UCSD-AML1 (cell line): ENCODE results near the gene THEMIS.
"Not testable (repeated sequence)": the region's sequence is repeated elsewhere in the genome, so short reads cannot be mapped to it uniquely, and the experiment has no call there.

ENCODE experiments used
- DNase-seq: peaks from one replicate; lab custom pipeline; 2025; ENCODE audit not compliant: unreplicated experiment; lab: John Stamatoyannopoulos, UW

THEMIS gene

DNA sequence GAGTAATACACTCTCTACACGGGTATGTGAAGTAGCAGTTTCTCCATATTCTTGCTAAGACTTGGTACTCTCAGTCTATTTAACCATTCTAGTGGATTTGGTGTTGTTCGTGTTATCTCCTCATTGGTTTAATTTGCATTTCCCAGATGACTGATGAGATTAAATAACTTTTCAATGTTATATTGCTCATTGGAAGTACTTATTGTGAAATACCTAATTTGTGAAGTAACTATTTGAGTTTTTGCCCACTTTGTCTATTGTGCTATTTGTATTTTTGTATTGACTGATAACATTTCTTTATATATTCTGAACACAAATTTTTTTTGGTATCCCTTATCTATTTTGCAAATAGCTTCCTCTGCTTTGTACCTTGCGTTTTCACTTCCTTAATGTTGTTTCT lies 167.9 kb downstream of the THEMIS start:
- DNase-seq: no peak

DNA sequence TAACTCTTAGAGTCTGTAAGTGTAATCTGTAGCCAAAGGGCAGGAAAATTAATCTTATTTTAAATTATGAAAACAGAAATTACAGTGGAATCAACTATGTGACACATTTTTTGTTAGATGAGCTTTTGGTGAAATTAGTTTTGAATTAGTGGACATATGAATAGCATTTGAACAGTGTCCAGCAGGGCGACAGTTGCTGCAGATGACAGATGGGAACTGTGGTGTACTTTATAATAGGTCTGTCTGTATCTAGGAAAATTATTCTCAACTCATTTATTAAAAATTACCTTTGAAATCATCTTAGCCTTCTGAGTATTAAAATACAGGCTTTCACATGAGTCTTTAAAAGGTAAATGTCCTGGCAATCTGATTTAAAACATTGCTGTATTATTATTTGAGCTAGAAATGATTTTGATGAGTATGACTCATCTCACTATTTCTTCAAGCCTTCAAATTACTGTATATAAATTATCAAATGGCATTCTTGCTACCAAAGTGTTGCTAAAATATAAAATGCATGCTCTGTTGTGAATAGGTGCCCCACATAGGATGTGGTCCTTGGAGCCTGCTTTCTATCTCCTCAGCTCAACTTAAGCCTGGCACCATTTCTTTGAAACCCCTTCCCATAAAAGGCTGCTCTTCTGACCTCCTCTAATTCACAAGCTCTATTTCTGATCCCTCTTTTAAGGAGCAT lies 173.5 kb downstream of the THEMIS start:
- no peak for DNase-seq

DNA sequence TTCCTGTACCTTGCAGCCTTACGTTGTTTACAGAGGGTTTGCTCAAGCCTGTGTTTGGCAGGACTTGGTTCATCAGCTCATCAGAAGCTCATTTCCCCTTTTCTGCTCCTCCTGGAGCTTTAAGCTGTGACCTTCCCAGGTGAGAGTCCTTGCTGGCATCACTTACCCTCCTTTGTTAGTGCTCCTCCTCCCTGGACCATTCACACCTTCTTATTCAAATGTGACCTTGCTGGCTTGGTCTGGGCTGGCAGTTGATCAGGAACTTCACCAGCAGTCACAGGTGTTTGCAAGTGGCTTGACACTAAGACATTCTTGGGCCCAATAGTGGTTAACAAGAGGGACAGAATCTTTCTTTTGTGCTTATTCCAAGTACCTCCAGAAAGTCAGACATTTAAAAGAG lies 175.0 kb downstream of the THEMIS start:
- no peak for DNase-seq

DNA sequence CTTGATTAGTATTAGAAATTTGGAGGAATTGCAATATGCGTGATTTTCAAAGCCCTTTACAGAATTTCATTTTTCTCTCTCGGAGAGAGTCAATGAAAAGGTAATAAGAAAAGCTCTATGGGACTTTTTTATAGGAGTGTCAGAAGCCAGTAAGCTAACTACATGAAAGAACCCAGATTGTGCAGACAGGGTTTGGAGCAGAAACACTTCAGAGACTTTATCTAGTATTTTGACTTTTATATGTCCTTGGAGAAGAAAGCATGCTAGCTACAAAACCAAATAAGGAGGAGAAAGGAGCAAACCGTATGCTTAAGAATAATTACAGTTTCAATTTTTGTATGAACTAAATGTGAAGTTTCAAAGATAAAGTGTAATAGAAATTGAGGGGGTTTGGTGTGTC lies 182.2 kb downstream of the THEMIS start:
- no peak for DNase-seq

DNA sequence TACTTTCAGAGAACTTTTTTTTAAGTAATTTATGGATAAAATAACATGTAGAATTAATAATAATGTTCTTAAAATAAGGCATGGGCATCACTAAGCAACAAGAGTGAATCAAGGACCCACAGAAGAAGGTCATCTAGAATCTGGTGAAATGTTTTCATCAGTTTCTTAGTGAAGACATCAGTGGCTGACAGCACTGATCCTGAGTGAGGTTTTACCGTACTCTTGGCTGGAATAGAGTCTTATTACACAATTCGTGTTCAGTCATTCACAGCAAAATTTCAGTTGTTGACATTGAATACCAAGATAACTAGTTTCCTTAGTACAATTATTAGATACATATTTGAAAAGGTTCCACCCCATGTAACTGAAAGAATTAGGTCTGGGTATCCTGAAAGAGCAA lies 183.5 kb downstream of the THEMIS start:
- no peak for DNase-seq

DNA sequence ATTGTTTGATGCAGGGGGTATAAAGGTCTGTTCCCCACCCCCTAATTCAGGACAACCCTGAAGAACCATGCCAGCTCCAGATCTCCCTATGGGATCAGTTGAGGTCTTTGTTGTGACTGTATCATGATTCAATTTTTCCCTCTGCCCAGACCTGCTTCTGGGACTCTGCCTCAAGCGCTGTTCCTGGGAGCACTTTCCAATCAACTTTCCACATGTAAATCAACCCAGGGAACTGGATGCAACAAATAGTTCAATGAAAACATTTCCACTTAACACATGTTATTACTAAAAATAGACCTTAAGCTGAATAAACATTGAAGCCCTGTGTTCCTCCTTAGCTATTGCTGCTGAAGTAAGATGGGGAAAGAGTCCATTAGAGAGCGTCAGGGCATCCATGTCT lies 184.4 kb downstream of the THEMIS start:
- no peak for DNase-seq

DNA sequence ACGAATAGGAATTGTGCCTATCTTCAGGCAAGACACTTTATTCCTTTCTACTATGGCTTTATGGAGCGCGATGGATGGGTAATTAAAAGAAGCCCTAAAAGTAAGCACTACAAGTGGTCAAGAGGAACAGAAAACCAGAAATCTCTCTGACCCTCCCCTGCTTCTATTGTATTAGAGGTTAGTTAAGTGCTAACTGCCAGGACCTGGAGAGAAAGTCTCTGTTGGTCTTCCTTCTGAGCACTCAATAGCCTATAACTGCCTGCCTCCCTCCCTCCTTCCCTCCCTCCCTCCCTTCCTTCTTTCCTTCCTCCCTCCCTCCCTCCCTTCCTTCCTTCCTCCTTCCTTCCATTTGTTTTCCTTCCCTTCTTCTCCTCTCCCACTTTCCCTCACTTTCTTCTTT lies 190.2 kb downstream of the THEMIS start:
- no peak for DNase-seq

DNA sequence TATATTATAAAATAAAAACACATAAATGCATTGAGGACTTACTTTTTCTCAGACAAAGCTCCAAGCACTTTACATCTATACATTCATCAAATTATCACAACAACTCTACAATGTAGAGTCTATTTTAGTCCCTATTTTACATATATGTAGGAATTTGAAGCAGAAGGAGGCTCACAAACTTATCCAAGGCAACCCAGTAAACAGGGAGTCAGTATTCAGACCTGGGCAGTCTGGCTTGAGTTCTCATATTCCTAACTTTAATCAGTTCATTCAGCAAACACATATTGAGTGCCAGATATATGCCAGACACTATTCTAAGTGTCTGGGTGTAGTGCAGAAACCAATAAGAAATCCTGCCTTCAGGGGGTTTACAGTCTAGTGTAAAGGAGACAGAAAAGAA lies 194.6 kb downstream of the THEMIS start:
- no peak for DNase-seq

DNA sequence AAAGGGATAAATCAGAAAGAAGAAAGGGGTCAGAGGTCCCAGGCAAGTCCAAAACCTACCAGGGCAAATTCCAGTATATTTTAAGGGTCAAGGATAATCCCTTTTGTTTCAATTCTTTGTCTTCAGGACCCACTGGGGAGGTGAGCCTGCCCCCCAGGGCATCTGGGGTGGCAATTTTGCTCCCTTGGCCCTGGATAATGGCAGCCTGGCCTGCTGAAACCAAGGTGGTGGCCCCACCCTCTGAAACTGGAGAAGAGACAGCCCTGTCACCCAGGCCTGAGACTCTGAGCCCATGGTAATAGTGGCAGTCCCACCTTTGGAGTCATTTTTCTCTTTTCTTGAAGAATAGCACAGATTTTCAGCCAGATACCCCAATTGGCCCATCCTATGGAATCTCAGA lies 205.8 kb downstream of the THEMIS start:
- no peak for DNase-seq

DNA sequence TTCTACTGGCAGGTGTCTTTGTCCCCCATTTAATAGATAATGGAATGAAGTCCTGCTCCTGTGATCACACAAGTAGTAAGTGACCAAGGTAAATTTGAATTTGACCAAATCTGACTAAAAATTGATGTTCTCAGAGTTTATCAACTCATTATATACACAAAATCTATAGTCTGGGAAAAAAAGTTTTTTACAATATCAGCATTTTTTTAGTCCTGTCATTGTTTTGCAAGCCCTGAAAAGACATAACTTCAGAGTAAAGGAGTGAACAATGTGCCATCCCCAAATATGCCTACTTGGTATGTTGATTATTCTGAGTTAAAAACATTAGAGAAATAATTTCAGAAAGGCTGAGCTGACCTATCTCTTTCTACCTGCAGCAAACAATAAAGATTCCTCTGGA lies 209.7 kb downstream of the THEMIS start:
- DNase-seq: no peak

DNA sequence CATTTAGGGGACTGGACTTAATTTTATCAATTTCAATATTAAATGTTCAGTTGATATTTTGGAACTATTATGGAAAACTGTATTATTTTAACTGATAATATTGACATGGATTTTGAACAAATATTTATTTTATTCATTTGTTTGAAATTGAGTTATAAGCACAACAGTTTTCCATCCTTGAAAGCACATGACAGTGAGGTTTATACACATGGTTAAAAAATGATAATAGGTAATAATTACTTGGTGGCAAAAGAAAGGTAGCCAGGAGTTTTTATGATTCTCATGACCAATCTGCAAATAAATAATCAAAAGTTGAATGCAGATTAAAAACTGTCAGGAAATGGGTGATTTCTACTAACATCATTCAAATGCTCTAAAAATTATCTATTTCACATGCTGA lies 210.3 kb downstream of the THEMIS start:
- no peak for DNase-seq

DNA sequence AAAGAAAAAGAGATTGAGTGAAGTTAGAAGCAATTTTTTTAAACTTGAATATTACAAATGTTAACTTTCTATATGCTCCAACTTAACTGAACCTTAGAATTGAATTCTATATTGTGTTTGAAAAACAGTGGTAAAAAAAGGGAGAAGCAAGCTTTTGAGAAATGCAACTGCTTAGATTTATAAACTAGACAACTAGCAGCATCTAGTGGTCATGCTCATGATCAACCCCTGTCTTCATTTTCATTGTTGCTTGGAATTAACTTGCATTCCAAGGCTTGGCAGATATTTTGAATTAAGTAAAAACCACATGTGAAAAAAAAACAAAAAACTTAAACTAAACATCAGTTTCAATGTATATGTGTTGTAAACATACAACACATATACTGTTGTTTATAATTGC lies 210.8 kb downstream of the THEMIS start:
- no peak for DNase-seq

DNA sequence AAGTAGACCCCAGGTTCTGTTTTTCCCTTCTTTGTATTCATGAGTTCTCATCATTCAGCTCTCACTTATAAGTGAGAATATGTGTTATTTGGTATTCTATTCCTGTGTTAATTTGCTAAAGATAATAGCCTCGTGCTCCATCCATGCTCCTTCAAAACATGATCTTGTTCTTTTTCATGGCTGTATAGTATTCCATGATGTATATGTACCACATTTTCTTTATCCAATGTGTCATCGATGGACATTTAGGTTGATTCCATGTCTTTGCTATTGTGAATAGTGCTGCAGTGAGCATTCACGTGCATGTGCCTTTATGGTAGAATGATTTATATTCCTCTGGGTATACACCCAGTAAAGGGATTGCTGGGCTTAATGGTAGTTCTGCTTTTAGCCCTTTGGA lies 213.4 kb downstream of the THEMIS start:
- not testable (repeated sequence) for DNase-seq

DNA sequence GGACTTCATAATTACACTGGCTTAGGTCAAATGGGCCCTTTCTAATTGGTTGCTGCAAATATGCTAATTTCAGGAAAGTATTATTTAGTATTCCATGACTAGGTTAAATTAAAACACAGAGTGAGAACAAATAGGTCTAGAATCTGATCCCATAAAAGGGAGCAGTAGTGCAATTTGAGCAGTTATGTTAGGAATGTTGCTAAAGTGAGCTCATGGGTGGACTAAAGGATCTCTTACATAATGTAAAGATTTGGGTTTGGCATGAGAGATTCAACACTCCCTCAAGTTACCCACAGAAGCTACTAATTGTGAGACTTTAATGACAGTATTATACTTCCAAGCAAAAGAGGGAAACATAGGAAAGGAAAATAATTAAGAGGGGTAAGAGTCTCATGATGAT lies 214.8 kb downstream of the THEMIS start:
- DNase-seq: no peak

DNA sequence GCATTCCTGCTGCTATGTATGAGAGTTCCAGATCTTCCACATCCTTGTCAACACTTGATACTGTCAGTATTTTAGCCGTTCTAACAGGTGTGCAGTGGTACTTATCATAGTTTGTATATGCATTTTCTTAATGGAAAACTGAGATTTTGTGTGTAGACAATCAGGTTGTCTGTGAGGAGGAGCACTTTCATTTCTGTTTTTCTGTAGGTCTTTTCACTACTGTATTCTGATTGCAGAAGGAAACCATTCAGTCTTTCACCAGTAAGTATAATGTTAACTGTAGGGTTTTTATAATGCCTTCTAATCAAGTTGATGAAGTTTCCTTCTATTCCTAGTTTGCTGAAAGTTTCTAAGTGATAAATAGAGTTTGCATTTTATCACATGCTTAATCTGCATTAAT lies 216.4 kb downstream of the THEMIS start:
- DNase-seq: no peak
